ENCODE data around the gene NAB2. TPM values are rescaled to one million over a fixed set of nuclear protein-coding genes. Genes with fewer than 3 reads are reported as not detected.
A peak's percentile ranks its signal among the peaks of the same experiment; 100 is the strongest.

NAB2 gene
- total and polyA plus RNA-seq, 9 donors: 30.6 to 42.8 (median 35.2) TPM

DNA sequence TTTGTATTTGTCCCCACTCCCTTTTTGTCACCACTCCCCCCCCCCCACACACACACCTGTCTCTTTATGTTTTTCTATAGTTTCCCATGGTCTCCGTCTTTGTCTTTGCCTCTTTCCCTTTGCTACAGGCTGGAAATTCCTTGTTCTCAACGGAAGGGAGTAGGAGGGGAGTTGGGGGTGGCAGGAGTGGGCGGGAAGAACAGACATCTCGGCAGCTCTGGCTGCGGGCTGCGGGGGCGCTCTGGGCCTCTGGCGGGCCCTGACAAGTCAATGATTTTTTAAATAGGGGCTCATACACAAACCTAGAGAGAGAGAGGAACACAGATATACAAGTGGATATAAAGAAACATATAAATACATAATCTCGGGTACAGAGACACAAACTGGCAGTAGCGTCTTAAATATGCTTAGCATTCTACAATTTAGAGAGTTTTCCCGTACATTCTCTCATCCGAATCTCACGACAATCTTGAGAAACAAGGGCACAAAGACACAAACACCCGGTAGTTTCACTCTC lies 2.4 kb upstream of the NAB2 start:
- Histone ChIP-seq H3K4me1 (ENCODE audit: control insufficient read depth, insufficient read depth, low read length) (peaks cover 35% of the 10 kb centered on the region), H3K27ac (ENCODE audit: low read length) (peak overlapping the region; percentile 99), H3K36me3 (ENCODE audit: control insufficient read depth, insufficient read depth, low read length) (peaks cover 12% of the 10 kb centered on the region), H3K27me3 (ENCODE audit: control insufficient read depth, insufficient read depth, low read length) (no peaks in the 10 kb centered on the region), H3K4me3 (ENCODE audit: low read length) (peak overlapping the region; percentile 72), H3K9me3 (replicated peaks; ENCODE audit: control insufficient read depth, low read depth, low read length) (no peaks in the 10 kb centered on the region)
- DNase-seq: peak; percentile 91
- 0% methylated on average over 6 of the region's 14 CpGs for WGBS (ENCODE audit: insufficient coverage)

DNA sequence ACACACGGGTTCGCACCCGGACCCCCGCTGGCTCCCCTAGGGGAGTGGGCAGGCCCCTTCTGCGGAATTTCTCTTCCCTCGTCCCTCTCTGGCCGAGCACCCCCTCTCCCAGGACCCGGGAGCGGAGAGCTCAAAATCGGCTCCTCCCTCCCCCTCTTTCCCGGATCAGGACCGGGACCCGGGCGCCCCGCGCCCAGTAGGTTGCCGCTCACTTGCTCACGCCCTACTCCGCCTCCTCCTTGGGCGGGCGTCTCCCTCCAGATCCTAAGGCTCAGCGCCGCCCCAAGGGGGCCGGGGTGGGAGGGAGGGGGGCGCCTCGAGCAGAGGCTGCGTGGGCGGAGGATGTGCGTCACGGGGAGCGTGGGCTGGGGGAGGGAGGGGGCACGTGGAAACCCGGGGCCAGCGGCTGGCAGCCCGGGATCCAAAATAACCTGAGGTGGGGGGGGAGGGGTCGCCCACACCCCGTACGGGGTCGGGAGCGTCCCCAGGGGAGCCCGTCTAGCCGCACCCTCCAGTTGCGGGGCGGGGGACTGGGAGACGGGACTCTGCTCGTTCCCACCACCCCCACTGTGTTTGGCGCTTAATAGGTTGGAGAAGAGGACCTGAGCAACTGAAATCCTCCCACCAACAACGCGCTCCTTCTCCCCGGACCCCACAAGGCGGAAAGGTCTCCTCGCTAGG lies 1.8 kb upstream of the NAB2 start:
- H3K27ac ChIP-seq (ENCODE audit: low read length): peak overlapping the region; percentile 99
- no peaks in the 10 kb centered on the region for H3K9me3 ChIP-seq (replicated peaks; ENCODE audit: control insufficient read depth, low read depth, low read length)
- peaks cover 40% of the 10 kb centered on the region for H3K4me1 ChIP-seq (ENCODE audit: control insufficient read depth, insufficient read depth, low read length)
- no peaks in the 10 kb centered on the region for H3K27me3 ChIP-seq (ENCODE audit: control insufficient read depth, insufficient read depth, low read length)
- H3K4me3 ChIP-seq (ENCODE audit: low read length): peak overlapping the region; percentile 72
- peak; percentile 96 for DNase-seq
- under 1% methylated on average over 15 of the region's 52 CpGs for WGBS (ENCODE audit: insufficient coverage)
- H3K36me3 ChIP-seq (ENCODE audit: control insufficient read depth, insufficient read depth, low read length): peaks cover 18% of the 10 kb centered on the region

DNA sequence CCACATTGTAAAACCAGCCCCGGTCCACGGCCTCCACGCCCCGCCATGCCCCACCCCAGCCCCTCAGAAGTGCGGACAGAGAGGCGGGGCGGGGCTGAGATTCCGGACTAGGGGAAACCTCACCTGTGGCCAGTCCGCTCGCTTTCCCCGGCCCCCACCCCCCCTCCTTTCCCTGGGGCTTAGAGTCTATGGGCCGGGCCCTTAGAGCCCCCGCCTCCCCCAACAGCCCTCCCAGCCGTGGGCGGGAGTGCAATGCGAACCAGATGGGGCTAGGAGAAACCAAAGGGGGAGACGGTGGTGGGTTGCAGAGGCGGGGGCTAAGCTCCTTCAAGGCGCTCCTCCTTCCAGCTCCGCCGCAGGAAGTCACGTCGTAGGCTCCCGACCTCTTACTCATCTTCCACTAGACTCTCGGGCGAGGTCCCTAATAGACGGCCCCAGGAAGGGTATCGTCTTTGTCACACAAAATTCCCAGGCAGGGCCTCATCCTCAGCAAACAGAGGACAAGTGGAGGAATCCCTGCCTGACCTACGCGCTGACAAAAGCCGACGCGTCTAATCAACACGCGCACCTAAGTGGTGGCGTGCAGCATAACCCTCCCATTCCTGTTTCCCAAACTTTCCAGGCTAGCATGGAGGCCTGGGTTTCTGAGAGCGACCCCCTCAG lies 1.1 kb upstream of the NAB2 start:
- DNase-seq: peak; percentile 98
- Histone ChIP-seq H3K27me3 (ENCODE audit: control insufficient read depth, insufficient read depth, low read length) (no peaks in the 10 kb centered on the region), H3K36me3 (ENCODE audit: control insufficient read depth, insufficient read depth, low read length) (peaks cover 25% of the 10 kb centered on the region), H3K4me1 (ENCODE audit: control insufficient read depth, insufficient read depth, low read length) (peaks cover 47% of the 10 kb centered on the region), H3K4me3 (ENCODE audit: low read length) (peak overlapping the region; percentile 72), H3K9me3 (replicated peaks; ENCODE audit: control insufficient read depth, low read depth, low read length) (no peaks in the 10 kb centered on the region), H3K27ac (ENCODE audit: low read length) (peak overlapping the region; percentile 99)
- WGBS (ENCODE audit: insufficient coverage): under 1% methylated on average over 25 of the region's 37 CpGs

DNA sequence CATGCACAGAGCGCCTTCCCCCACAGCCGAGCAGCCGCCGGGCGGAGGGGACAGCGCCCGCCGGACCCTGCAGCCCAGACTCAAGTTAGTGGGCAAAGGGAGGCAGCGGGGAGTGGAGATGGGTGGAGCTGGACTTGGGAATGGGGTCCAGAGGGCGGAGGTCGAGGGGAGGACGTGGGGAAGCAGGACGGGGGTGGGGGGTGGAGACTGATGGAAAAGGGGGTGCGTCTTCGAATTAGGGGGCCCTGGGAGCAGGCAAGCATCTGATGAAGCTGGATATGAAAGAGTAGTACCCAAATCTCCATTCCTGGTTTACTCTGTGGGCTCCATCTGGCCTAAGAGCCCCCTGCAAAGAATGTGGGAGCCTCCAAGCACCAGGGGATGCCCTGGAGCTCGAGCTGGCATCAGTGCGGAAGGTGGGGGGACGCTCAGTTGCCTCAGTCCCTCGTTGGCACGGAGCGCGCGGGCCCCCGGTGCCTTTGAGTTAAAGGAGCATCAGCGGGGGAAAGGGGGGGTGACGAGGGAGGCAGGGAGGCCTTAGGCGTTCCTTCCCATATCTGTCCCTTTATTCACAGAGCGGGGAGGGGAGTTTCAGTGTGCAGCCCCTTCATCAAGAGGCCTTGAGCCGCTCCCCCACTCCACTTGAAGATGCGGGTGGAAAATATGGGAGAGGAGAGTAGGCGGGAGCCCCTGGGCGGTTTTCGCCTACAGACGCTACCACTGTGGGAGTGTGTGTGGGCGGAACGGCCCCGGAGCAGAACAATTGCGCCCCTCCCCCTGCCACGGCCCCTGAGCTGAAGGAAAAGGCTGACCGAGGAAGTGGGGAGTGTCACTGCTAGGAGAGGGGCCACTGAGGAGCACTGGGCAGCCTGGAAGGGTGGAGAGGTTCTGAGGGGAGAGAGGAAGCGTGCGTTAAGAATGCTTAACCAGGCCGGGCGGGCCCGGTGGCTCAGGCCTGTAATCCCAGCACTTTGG lies 644 bp downstream of the NAB2 start:
- WGBS (ENCODE audit: insufficient coverage): 0% methylated on average over 35 of the region's 45 CpGs
- H3K27me3 ChIP-seq (ENCODE audit: control insufficient read depth, insufficient read depth, low read length): no peaks in the 10 kb centered on the region
- H3K4me3 ChIP-seq (ENCODE audit: low read length): peak overlapping the region; percentile 74
- peaks cover 63% of the 10 kb centered on the region for H3K4me1 ChIP-seq (ENCODE audit: control insufficient read depth, insufficient read depth, low read length)
- H3K36me3 ChIP-seq (ENCODE audit: control insufficient read depth, insufficient read depth, low read length): peaks cover 41% of the 10 kb centered on the region
- H3K27ac ChIP-seq (ENCODE audit: low read length): peak overlapping the region; percentile 87
- DNase-seq: peak; percentile 89
- no peaks in the 10 kb centered on the region for H3K9me3 ChIP-seq (replicated peaks; ENCODE audit: control insufficient read depth, low read depth, low read length)

DNA sequence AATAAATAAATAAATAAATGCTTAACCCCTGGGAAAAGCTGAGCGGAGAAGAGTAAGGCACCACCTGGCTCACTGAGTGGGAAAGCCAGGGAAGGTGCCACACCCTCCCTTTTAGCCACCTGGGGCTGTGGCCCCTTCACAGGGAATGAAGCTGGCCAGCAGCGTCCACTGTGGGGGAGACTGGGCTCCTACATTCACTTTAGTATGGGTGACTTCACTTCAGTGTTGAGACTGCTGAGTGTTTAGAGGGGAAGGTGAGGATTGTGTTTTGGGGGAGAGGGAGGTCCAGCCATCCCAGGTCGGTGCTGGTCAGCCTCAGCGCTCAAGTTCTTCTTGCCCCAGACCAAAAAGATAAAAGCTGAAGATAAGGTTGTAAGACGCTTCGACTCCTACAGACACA lies 1.6 kb downstream of the NAB2 start:
- Histone ChIP-seq H3K4me1 (ENCODE audit: control insufficient read depth, insufficient read depth, low read length) (peaks cover 65% of the 10 kb centered on the region), H3K27me3 (ENCODE audit: control insufficient read depth, insufficient read depth, low read length) (no peaks in the 10 kb centered on the region)
- 39% methylated on average over 3 of the region's 6 CpGs for WGBS (ENCODE audit: insufficient coverage)

DNA sequence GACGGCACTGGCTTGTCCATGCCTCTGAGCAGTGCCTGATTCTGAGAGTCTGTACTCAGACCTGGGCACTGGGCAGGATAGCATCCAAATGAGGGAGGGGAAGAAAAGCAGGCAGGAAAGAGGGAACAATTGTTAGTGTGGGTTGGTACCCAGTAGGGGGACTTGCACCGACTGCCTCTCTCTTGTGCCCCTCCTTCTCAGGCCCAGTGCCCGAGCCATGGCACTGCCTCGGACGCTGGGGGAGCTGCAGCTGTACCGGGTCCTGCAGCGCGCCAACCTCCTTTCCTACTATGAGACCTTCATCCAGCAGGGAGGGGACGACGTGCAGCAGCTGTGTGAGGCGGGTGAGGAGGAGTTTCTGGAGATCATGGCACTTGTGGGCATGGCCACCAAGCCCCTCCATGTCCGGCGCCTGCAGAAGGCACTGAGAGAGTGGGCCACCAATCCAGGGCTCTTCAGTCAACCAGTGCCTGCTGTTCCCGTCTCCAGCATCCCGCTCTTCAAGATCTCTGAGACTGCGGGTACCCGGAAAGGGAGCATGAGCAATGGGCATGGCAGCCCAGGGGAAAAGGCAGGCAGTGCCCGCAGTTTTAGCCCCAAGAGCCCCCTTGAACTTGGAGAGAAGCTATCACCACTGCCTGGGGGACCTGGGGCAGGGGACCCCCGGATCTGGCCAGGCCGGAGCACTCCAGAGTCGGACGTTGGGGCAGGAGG lies 2.2 kb downstream of the NAB2 start:
- Histone ChIP-seq H3K4me3 (ENCODE audit: low read length) (peak overlapping the region; percentile 74), H3K36me3 (ENCODE audit: control insufficient read depth, insufficient read depth, low read length) (peaks cover 55% of the 10 kb centered on the region), H3K27ac (ENCODE audit: low read length) (peak overlapping the region; percentile 67), H3K27me3 (ENCODE audit: control insufficient read depth, insufficient read depth, low read length) (no peaks in the 10 kb centered on the region), H3K9me3 (replicated peaks; ENCODE audit: control insufficient read depth, low read depth, low read length) (no peaks in the 10 kb centered on the region), H3K4me1 (ENCODE audit: control insufficient read depth, insufficient read depth, low read length) (peaks cover 60% of the 10 kb centered on the region)
- peak; percentile 65 for DNase-seq
- 72% methylated on average over 8 of the region's 22 CpGs for WGBS (ENCODE audit: insufficient coverage)

More for the DNA sequence above, 1.6 kb downstream of the NAB2 start:
- Histone ChIP-seq H3K27ac (ENCODE audit: low read length) (peak overlapping the region; percentile 67), H3K9me3 (replicated peaks; ENCODE audit: control insufficient read depth, low read depth, low read length) (no peaks in the 10 kb centered on the region), H3K36me3 (ENCODE audit: control insufficient read depth, insufficient read depth, low read length) (peaks cover 49% of the 10 kb centered on the region), H3K4me3 (ENCODE audit: low read length) (peak overlapping the region; percentile 74)
- DNase-seq: no peak

DNA sequence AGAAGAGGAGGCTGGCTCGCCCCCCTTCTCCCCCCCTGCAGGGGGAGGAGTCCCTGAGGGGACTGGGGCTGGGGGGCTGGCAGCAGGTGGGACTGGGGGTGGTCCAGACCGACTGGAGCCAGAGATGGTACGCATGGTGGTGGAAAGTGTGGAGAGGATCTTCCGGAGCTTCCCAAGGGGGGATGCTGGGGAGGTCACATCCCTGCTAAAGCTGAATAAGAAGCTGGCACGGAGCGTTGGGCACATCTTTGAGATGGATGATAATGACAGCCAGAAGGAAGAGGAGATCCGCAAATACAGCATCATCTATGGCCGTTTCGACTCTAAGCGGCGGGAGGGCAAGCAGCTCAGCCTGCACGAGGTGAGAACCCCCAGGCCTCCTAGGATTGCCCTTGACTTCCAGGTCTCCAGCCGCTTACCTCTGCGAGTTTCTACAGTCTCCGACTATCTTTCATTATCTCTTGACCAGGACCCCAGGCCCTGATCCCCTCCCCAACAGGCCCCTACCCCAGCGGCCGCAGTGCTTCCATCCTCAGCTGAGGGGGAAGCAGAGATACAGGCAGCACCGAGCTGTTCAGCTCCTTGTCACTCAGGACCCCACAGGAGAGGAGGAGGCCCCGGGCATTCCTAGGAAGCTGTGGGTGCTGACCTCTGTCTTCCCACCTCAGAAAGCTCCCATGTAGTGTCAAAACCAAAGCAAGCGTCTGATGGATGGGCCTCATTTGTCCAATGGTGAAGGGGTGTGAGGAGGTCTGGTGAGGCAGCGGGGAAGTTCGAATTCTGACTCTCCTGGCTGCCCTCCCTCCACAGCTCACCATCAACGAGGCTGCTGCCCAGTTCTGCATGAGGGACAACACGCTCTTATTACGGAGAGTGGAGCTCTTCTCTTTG lies 3.0 kb downstream of the NAB2 start:
- 57% methylated on average over 16 of the region's 25 CpGs for WGBS (ENCODE audit: insufficient coverage)
- no peak for DNase-seq
- H3K9me3 ChIP-seq (replicated peaks; ENCODE audit: control insufficient read depth, low read depth, low read length): no peaks in the 10 kb centered on the region
- no peak overlapping the region for H3K27ac ChIP-seq (ENCODE audit: low read length)
- peaks cover 63% of the 10 kb centered on the region for H3K36me3 ChIP-seq (ENCODE audit: control insufficient read depth, insufficient read depth, low read length)
- H3K4me1 ChIP-seq (ENCODE audit: control insufficient read depth, insufficient read depth, low read length): peaks cover 65% of the 10 kb centered on the region
- no peak overlapping the region for H3K4me3 ChIP-seq (ENCODE audit: low read length)
- no peaks in the 10 kb centered on the region for H3K27me3 ChIP-seq (ENCODE audit: control insufficient read depth, insufficient read depth, low read length)

DNA sequence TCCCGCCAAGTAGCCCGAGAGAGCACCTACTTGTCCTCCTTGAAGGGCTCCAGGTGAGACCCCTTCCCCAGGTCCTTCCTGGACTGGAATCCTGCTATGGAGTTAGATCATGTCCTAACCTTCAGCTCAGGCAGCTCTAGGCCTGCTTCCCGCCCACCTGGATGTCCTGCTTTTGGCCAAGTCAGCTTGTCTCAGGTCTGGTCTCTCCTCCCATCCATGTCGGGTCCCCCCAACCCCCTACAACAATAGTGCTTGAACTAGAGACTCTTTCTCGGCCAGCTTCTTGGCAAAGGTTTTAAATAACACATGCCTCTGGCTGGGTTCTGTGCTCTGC lies 3.6 kb downstream of the NAB2 start:
- peaks cover 68% of the 10 kb centered on the region for H3K4me1 ChIP-seq (ENCODE audit: control insufficient read depth, insufficient read depth, low read length)
- no peaks in the 10 kb centered on the region for H3K9me3 ChIP-seq (replicated peaks; ENCODE audit: control insufficient read depth, low read depth, low read length)
- peaks cover 67% of the 10 kb centered on the region for H3K36me3 ChIP-seq (ENCODE audit: control insufficient read depth, insufficient read depth, low read length)
- no peak for DNase-seq
- H3K27ac ChIP-seq (ENCODE audit: low read length): no peak overlapping the region
- WGBS (ENCODE audit: insufficient coverage): 62% methylated on average over 5 of the region's 5 CpGs
- no peak overlapping the region for H3K4me3 ChIP-seq (ENCODE audit: low read length)
- H3K27me3 ChIP-seq (ENCODE audit: control insufficient read depth, insufficient read depth, low read length): no peaks in the 10 kb centered on the region

DNA sequence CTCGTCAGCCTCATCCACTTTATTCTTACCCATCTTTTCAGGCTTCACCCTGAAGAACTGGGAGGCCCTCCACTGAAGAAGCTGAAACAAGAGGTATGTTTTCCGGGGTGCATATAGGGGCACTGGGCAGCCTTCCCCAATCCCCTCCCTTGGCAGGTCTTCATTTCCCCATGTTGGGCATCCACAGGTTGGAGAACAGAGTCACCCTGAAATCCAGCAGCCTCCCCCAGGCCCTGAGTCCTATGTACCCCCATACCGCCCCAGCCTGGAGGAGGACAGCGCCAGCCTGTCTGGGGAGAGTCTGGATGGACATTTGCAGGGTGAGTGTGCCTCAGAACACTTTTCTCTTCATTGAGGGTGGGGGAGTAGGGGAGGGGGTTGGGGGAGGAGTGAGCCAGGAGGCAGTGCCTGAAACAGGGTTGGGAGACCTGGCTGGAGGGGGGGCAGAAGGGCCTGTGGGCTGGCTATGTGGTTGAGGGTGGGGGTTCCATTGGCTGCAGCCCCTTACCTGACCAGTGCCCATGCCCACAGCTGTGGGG lies 4.0 kb downstream of the NAB2 start:
- Histone ChIP-seq H3K4me3 (ENCODE audit: low read length) (no peak overlapping the region), H3K4me1 (ENCODE audit: control insufficient read depth, insufficient read depth, low read length) (peaks cover 66% of the 10 kb centered on the region)
- WGBS (ENCODE audit: insufficient coverage): 71% methylated on average over 1 of the region's 4 CpGs

More for the DNA sequence above, 4.0 kb downstream of the NAB2 start:
- DNase-seq: no peak
- Histone ChIP-seq H3K36me3 (ENCODE audit: control insufficient read depth, insufficient read depth, low read length) (peaks cover 67% of the 10 kb centered on the region), H3K27me3 (ENCODE audit: control insufficient read depth, insufficient read depth, low read length) (no peaks in the 10 kb centered on the region), H3K27ac (ENCODE audit: low read length) (peak overlapping the region; percentile 72), H3K9me3 (replicated peaks; ENCODE audit: control insufficient read depth, low read depth, low read length) (no peaks in the 10 kb centered on the region)

Data from muscle of leg (tissue), 11 donors.